ENCODE measurements around the gene EMILIN3. TPM values are rescaled to one million over a fixed set of nuclear protein-coding genes. Genes with fewer than 3 reads are reported as not detected.
"Not testable (repeated sequence)": the region's sequence is repeated elsewhere in the genome, so short reads cannot be mapped to it uniquely, and the experiment has no call there.

The EMILIN3 gene
- total RNA-seq, 1 donor from 2014 or later = 0.20 TPM

DNA sequence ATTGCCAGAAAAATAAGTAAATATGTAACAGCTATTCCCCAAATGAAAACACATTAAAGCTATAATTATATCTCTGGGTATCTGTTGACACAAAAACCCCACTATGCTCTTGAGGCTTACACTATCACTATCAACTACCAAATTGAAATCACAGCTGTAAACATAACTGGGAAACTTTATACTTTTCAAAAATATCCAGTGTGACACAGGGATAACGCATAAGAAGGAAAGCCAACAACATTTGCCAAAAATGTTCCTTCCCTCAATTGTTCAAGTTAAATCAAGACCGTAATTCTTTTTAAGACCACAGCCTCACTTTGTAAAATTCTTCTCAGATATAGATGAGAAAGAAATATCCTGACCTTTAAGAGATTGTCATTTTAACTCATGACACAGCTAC is 52.2 kb downstream of the EMILIN3 start:
- Histone ChIP-seq H3K4me3 (ENCODE audit: insufficient read depth, low read depth, low read length) (no peak overlapping the region), H3K27ac (ENCODE audit: low read depth, low read length) (no peak overlapping the region), H3K79me2 (ENCODE audit: insufficient read depth, low read length) (peaks cover 64% of the 10 kb centered on the region), H3K4me1 (ENCODE audit: insufficient read depth, low read length) (peaks cover 24% of the 10 kb centered on the region), H3K4me2 (ENCODE audit: low read length) (no peak overlapping the region), H2AFZ (ENCODE audit: low read depth, low read length) (no peak overlapping the region), H3K9ac (ENCODE audit: low read length) (no peak overlapping the region), H4K20me1 (ENCODE audit: insufficient read depth, low read length) (peaks cover 14% of the 10 kb centered on the region), H3K27me3 (ENCODE audit: insufficient read depth, low read length) (no peaks in the 10 kb centered on the region), H3K9me3 (ENCODE audit: insufficient read depth, low read depth, low read length) (no peaks in the 10 kb centered on the region), H3K36me3 (ENCODE audit: insufficient read depth, low read length) (peaks cover 7% of the 10 kb centered on the region)
- FAIRE-seq (no peak), DNase-seq (ENCODE audit: low read depth) (no peak)
- Mint-ChIP-seq H3K4me3 (ENCODE audit: unreplicated experiment) (no peak overlapping the region), H3K36me3 (ENCODE audit: low read depth, unreplicated experiment) (peaks cover 1% of the 10 kb centered on the region), H3K9me3 (ENCODE audit: unreplicated experiment) (no peaks in the 10 kb centered on the region), H3K27me3 (ENCODE audit: low read depth, unreplicated experiment) (no peaks in the 10 kb centered on the region), H3K4me1 (ENCODE audit: low read depth, unreplicated experiment) (peaks cover 30% of the 10 kb centered on the region), H3K27ac (ENCODE audit: unreplicated experiment) (peak overlapping the region; percentile 6)
- TF ChIP-seq EZH2 (IDR thresholded peaks at IDR 0.05; ENCODE audit: insufficient read depth, low read length) = no peak
- no peak for TF ChIP-seq CTCF (IDR thresholded peaks at IDR 0.05; ENCODE audit: insufficient read depth, low read depth, low read length)

DNA sequence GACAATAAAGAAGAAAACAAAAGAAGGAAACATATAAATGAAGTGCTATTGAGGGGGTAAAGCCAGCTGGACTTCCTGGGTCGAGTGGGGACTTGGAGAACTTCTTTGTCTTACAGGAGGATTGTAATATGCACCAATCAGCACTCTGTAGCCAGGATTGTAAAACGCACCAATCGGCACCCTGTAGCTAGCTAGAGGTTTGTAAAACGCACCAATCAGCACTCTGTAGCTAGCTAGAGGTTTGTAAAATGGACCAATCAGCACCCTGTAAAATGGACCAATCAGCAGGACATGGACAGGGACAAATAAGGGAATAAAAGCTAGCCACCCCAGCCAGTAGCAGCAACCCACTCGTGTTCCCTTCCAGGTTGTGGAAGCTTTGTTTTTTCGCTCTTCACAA is 54.6 kb downstream of the EMILIN3 start:
- H3K4me1 Mint-ChIP-seq (ENCODE audit: low read depth, unreplicated experiment) = peaks cover 48% of the 10 kb centered on the region
- not testable (repeated sequence) for DNase-seq (ENCODE audit: low read depth); H3K4me2 ChIP-seq (ENCODE audit: low read length); H3K36me3 Mint-ChIP-seq (ENCODE audit: low read depth, unreplicated experiment); H3K27ac ChIP-seq (ENCODE audit: low read depth, low read length); H3K4me3 Mint-ChIP-seq (ENCODE audit: unreplicated experiment); H3K9me3 ChIP-seq (ENCODE audit: insufficient read depth, low read depth, low read length); H3K4me3 ChIP-seq (ENCODE audit: insufficient read depth, low read depth, low read length); H3K27ac Mint-ChIP-seq (ENCODE audit: unreplicated experiment); FAIRE-seq; H3K36me3 ChIP-seq (ENCODE audit: insufficient read depth, low read length); H3K27me3 ChIP-seq (ENCODE audit: insufficient read depth, low read length); H3K9me3 Mint-ChIP-seq (ENCODE audit: unreplicated experiment); H3K27me3 Mint-ChIP-seq (ENCODE audit: low read depth, unreplicated experiment); H2AFZ ChIP-seq (ENCODE audit: low read depth, low read length); H3K9ac ChIP-seq (ENCODE audit: low read length)
- H3K79me2 ChIP-seq (ENCODE audit: insufficient read depth, low read length) = peaks cover 80% of the 10 kb centered on the region
- peaks cover 14% of the 10 kb centered on the region for H4K20me1 ChIP-seq (ENCODE audit: insufficient read depth, low read length)
- peaks cover 37% of the 10 kb centered on the region for H3K4me1 ChIP-seq (ENCODE audit: insufficient read depth, low read length)

Other genes with a start within 250 kb of the EMILIN3 start
- 99.6 and 129 TPM in 2 replicates for gene PLCG1, start 229.3 kb downstream of the EMILIN3 start, total RNA-seq
- 32.7 and 41.6 TPM in 2 replicates for gene ZHX3, start 49.1 kb downstream of the EMILIN3 start, total RNA-seq
- 18.0 and 19.6 TPM in 2 replicates for gene LPIN3, start 26.0 kb downstream of the EMILIN3 start, total RNA-seq

All from astrocyte (in vitro differentiated cells and primary cell).